Measurements from ENCODE around the gene NME2.

Gene NME2

DNA sequence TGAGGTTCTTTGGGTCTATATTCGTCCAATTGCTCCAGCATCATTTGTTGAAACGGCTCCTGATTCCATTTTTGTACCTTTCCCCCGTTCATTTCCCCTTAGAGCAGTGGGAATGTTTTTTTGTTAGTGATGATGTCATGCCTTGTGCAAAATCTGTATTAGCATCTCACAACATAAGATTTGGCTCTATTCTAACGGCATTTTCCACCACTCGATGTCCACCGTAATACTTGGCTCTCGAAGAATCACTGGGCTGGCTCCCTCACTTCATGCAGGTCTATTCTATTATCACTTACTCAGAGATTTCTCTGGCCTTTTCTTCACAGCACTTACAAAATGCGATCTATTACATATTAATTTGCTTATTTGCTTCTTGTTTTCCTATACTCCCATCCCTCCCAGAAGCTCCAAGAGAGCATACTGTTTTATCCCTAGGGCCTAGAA is 13.4 kb upstream of the NME2 start:
- TF ChIP-seq, protein P1, sequence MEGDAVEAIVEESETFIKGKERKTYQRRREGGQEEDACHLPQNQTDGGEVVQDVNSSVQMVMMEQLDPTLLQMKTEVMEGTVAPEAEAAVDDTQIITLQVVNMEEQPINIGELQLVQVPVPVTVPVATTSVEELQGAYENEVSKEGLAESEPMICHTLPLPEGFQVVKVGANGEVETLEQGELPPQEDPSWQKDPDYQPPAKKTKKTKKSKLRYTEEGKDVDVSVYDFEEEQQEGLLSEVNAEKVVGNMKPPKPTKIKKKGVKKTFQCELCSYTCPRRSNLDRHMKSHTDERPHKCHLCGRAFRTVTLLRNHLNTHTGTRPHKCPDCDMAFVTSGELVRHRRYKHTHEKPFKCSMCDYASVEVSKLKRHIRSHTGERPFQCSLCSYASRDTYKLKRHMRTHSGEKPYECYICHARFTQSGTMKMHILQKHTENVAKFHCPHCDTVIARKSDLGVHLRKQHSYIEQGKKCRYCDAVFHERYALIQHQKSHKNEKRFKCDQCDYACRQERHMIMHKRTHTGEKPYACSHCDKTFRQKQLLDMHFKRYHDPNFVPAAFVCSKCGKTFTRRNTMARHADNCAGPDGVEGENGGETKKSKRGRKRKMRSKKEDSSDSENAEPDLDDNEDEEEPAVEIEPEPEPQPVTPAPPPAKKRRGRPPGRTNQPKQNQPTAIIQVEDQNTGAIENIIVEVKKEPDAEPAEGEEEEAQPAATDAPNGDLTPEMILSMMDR (IDR thresholded peaks at IDR 0.05; ENCODE audit: low read depth, low read length): no peak
- H3K4me3 ChIP-seq (replicated peaks in 1 of 2; ENCODE audit: low read depth in 2 of 2, low read length in 2 of 2): peak overlapping the region in 1 of 2 donors; percentile 31
- DNase-seq (ENCODE audit: low read depth in 2 of 2): peak in 1 of 2 donors; percentile 25

DNA sequence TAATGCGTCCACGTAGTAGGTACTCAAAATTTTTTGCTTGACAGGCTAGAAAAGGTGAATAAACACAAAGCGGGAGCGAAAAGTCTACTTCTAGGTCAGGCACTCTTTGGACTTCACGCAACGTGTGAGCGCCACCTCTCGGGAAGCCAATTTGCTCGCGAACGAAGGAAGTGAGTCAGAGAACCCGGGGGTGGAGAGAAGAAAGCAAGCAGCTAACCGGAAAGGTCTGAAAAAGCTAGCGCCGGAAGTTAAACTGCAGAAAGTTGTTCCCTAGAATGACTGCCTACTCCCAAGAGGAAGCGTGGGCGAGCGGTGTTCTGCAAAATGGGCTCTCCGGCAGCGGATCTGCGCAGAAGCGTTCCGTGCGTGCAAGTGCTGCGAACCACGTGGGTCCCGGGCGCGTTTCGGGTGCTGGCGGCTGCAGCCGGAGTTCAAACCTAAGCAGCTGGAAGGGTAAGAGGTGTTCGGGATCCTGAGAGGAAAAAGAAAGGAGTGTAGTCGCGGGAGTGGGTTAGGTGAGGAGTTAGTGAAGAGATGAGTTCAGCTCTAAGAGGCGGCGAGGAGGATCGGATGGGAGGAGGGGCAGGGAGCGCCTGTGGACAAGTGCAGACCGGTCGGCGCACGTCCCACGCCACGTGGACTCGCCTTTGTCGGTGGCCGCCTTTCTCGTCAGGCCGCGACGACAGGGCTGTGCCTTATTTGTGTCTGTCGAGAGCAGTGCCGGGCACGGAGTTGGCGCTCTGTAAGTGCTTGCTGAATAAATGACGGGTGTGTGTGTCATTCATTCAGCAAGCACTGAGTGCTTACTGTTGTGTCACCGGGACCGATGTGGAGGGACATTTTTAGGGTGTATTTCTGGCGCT is 12.8 kb upstream of the NME2 start, which contains the start of gene NME1:
Gene NME1 (plus strand): TSS at position 350 of the 863 bp plus-strand sequence. CDS start 2,096 bp downstream, outside the sequence.
- TF ChIP-seq, protein P1 (IDR thresholded peaks at IDR 0.05; ENCODE audit: low read depth, low read length): peak; percentile 73
- H3K4me3 ChIP-seq (replicated peaks in 1 of 2; ENCODE audit: low read depth in 2 of 2, low read length in 2 of 2): peak within 1 kb of the TSS; percentile 70 to 96
- DNase-seq (ENCODE audit: low read depth in 2 of 2): peak; percentile 100

DNA sequence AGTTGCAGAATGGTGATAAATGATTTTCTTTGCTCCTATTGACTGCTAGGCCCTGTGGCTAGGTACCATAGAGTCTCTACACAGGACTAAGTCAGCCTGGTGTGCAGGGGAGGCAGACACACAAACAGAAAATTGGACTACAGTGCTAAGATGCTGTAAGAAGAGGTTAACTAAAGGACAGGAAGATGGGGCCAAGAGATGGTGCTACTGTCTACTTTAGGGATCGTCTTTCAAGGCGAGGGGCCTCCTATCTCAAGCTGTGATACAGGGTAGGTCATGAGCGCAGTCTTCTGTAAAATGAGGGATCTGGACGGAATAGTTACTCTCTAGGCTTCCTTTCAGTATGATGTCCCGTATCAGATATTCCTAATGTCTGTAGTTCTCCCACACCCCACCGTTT is 12.0 kb upstream of the NME2 start:
- peak overlapping the region; percentile 70 to 96 for H3K4me3 ChIP-seq (replicated peaks in 1 of 2; ENCODE audit: low read depth in 2 of 2, low read length in 2 of 2)
- TF ChIP-seq, protein P1 (IDR thresholded peaks at IDR 0.05; ENCODE audit: low read depth, low read length): no peak
- DNase-seq (ENCODE audit: low read depth in 2 of 2): no peak

DNA sequence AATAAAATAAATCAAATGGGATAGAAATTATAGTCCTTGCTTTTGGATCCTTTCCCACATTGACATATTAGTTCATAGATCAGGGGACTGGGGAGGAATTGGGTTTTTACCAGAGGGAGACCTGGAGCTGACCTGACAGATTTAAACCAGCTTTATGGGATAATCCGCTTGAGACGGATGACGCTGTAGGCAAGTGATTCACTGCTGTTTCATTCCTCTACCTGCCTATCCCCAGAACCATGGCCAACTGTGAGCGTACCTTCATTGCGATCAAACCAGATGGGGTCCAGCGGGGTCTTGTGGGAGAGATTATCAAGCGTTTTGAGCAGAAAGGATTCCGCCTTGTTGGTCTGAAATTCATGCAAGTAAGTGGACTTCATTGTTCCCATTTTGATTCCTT is 10.8 kb upstream of the NME2 start:
- H3K4me3 ChIP-seq (replicated peaks in 1 of 2; ENCODE audit: low read depth in 2 of 2, low read length in 2 of 2): no peak overlapping the region
- no peak for DNase-seq (ENCODE audit: low read depth in 2 of 2)
- TF ChIP-seq, protein P1 (IDR thresholded peaks at IDR 0.05; ENCODE audit: low read depth, low read length): no peak

DNA sequence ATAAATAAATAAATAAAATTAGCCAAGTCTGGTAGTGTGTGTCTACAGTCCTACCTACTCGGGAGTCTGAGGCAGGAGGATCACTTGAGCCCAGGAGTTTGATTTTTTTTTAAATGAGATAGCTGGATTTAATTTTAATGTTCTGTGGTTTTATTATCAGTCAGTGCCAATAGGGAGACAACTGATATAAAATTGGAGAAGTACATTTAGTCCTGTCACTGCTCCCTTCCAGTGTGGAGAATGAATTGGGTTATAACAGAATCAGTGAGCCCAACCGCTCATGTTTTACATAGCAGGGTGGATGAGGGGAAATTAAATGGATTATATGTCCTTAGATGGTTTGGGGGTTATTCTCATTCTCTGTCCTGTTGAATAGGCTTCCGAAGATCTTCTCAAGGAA is 6.6 kb upstream of the NME2 start:
- DNase-seq (ENCODE audit: low read depth in 2 of 2): no peak
- no peak overlapping the region for H3K4me3 ChIP-seq (replicated peaks in 1 of 2; ENCODE audit: low read depth in 2 of 2, low read length in 2 of 2)
- TF ChIP-seq, protein P1 (IDR thresholded peaks at IDR 0.05; ENCODE audit: low read depth, low read length): no peak

DNA sequence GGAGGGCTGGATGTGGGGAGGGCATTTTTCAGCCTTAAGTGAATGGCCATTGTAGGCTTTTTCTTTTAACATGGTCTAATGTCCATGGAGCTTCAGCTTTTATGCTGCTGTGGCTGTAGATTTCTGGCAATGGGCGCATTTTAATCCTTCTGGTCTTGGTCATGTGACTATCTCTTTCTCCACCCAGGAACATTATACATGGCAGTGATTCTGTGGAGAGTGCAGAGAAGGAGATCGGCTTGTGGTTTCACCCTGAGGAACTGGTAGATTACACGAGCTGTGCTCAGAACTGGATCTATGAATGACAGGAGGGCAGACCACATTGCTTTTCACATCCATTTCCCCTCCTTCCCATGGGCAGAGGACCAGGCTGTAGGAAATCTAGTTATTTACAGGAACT is 4.7 kb upstream of the NME2 start:
- TF ChIP-seq, protein P1 (IDR thresholded peaks at IDR 0.05; ENCODE audit: low read depth, low read length): no peak
- DNase-seq (ENCODE audit: low read depth in 2 of 2): no peak
- H3K4me3 ChIP-seq (replicated peaks in 1 of 2; ENCODE audit: low read depth in 2 of 2, low read length in 2 of 2): no peak overlapping the region
